Stimulated activated CD8-positive, alpha-beta memory T cell treated with anti-CD3 and anti-CD28 coated beads, Interleukin-7, amount 100 ng/mL, for 4 hours (primary cell): ENCODE results near the gene KLHL4.
"Not testable (repeated sequence)": the region's sequence is repeated elsewhere in the genome, so short reads cannot be mapped to it uniquely, and the experiment has no call there.

Experiments
- DNase-seq, 2 donors: peaks; one replicate each; pipeline ENCODE4 v3.0.0-alpha.2; 2020; ENCODE audit warnings: low read depth in 2 of 2

KLHL4 gene

GRCh38 chrX:87517571-87518141 is at the start of gene KLHL4:
KLHL4 (plus strand) TSS chrX:87517802; CDS start chrX:87517894, 92 bp downstream.
- DNase-seq, result peak in 1 of 2 donors; percentile 0

- no peak for DNase-seq
Observed at GRCh38 chrX:87468941-87469340, 48.7 kb upstream of the KLHL4 start.

GRCh38 chrX:87475793-87476192 is 41.8 kb upstream of the KLHL4 start:
- DNase-seq, result no peak

GRCh38 chrX:87478703-87479102 is 38.9 kb upstream of the KLHL4 start:
- DNase-seq, result not testable (repeated sequence)

GRCh38 chrX:87489071-87489470 is 28.5 kb upstream of the KLHL4 start:
- DNase-seq, result no peak

GRCh38 chrX:87515836-87516235 is 1.8 kb upstream of the KLHL4 start:
- DNase-seq, result no peak

GRCh38 chrX:87516717-87517121 is 883 bp upstream of the KLHL4 start:
- no peak for DNase-seq

- no peak for DNase-seq
Observed at GRCh38 chrX:87518504-87518903, 902 bp downstream of the KLHL4 start.

- DNase-seq, result no peak
Observed at GRCh38 chrX:87525771-87526229, 8.2 kb downstream of the KLHL4 start.

- no peak for DNase-seq
Observed at GRCh38 chrX:87526281-87526680, 8.7 kb downstream of the KLHL4 start.

- no peak for DNase-seq
Observed at GRCh38 chrX:87528487-87528886, 10.9 kb downstream of the KLHL4 start.

GRCh38 chrX:87571964-87572363 is 54.4 kb downstream of the KLHL4 start:
- no peak for DNase-seq

- no peak for DNase-seq
Observed at GRCh38 chrX:87572901-87573300, 55.3 kb downstream of the KLHL4 start.

GRCh38 chrX:87578978-87579377 is 61.4 kb downstream of the KLHL4 start:
- DNase-seq, result no peak

- no peak for DNase-seq
Observed at GRCh38 chrX:87580862-87581261, 63.3 kb downstream of the KLHL4 start.

- no peak for DNase-seq
Observed at GRCh38 chrX:87582453-87582852, 64.9 kb downstream of the KLHL4 start.

GRCh38 chrX:87583679-87584078 is 66.1 kb downstream of the KLHL4 start:
- no peak for DNase-seq

GRCh38 chrX:87616371-87616770 is 98.8 kb downstream of the KLHL4 start:
- no peak for DNase-seq

- DNase-seq, result no peak
Observed at GRCh38 chrX:87621697-87622096, 104.1 kb downstream of the KLHL4 start.

- DNase-seq, result no peak
Observed at GRCh38 chrX:87626996-87627395, 109.4 kb downstream of the KLHL4 start.

GRCh38 chrX:87634361-87634760 is 116.8 kb downstream of the KLHL4 start:
- DNase-seq, result no peak

- no peak for DNase-seq
Observed at GRCh38 chrX:87636533-87636932, 118.9 kb downstream of the KLHL4 start.

- DNase-seq, result not testable (repeated sequence)
Observed at GRCh38 chrX:87641439-87641838, 123.8 kb downstream of the KLHL4 start.

- no peak for DNase-seq
Observed at GRCh38 chrX:87661761-87662160, 144.2 kb downstream of the KLHL4 start.
